MM.1S (cell line): Measurements from ENCODE around the gene ACAT2.
"Not testable (repeated sequence)": the region's sequence is repeated elsewhere in the genome, so short reads cannot be mapped to it uniquely, and the experiment has no call there.

ENCODE experiments used
- DNase-seq: peaks from one replicate; pipeline ENCODE4 v3.0.0-alpha.2; 2015
- H2AFZ ChIP-seq: fragments of 300-600 bp; sonication (generic); 2 replicates; pipeline ENCODE4 v1.6.0; 2016; ENCODE audit warnings: antibody characterized with exemption, low read length
- H3F3A ChIP-seq: fragments of 300-600 bp; sonication (generic); 2 replicates; pipeline ENCODE4 v1.6.1; 2016; ENCODE audit warnings: mild to moderate bottlenecking, antibody characterized with exemption, low read length, moderate library complexity, mixed read lengths; ENCODE audit not compliant: insufficient read depth
- H3K27ac ChIP-seq: fragments of 300-600 bp; sonication (generic); 2 replicates; pipeline ENCODE4 v1.5.1; 2016; ENCODE audit warnings: mild to moderate bottlenecking, low read length
- H3K27me3 ChIP-seq: fragments of 300-600 bp; sonication (generic); replicated peaks from 2 replicates; pipeline ENCODE4 v1.6.0; 2016; ENCODE audit warnings: low read length; ENCODE audit not compliant: insufficient read depth
- H3K36me3 ChIP-seq: fragments of 300-600 bp; sonication (generic); replicated peaks from 2 replicates; pipeline ENCODE4 v1.6.1; 2016; ENCODE audit warnings: mild to moderate bottlenecking, low read length, mixed read lengths; ENCODE audit not compliant: insufficient read depth
- H3K4me1 ChIP-seq: fragments of 300-600 bp; sonication (generic); 2 replicates; pipeline ENCODE4 v1.6.1; 2016; ENCODE audit warnings: low read length, mixed read lengths
- H3K4me2 ChIP-seq: fragments of 300-600 bp; sonication (generic); 2 replicates; pipeline ENCODE4 v1.6.0; 2016; ENCODE audit warnings: low read depth, low read length
- H3K4me3 ChIP-seq: fragments of 300-600 bp; sonication (generic); 2 replicates; pipeline ENCODE4 v1.5.1; 2016; ENCODE audit warnings: low read length, mixed read lengths
- H3K79me2 ChIP-seq: fragments of 300-600 bp; sonication (generic); 2 replicates; pipeline ENCODE4 v1.6.1; 2016; ENCODE audit warnings: mixed run types, low read length, mixed read lengths
- H3K9ac ChIP-seq: fragments of 300-600 bp; sonication (generic); 2 replicates; pipeline ENCODE4 v1.6.1; 2016; ENCODE audit warnings: low read length, mixed read lengths
- H3K9me2 ChIP-seq: fragments of 300-600 bp; sonication (generic); replicated peaks from 2 replicates; pipeline ENCODE4 v1.6.1; 2016; ENCODE audit warnings: mild to moderate bottlenecking, low read length, mixed read lengths; ENCODE audit not compliant: insufficient read depth
- H3K9me3 ChIP-seq: fragments of 300-600 bp; sonication (generic); replicated peaks from 2 replicates; pipeline ENCODE4 v1.6.1; 2016; ENCODE audit warnings: mild to moderate bottlenecking, low read length, mixed read lengths; ENCODE audit not compliant: insufficient read depth
- H4K20me1 ChIP-seq: fragments of 300-600 bp; sonication (generic); 2 replicates; pipeline ENCODE4 v1.6.1; 2016; ENCODE audit warnings: mild to moderate bottlenecking, low read length, moderate library complexity, mixed read lengths; ENCODE audit not compliant: insufficient read depth
- EZH2 ChIP-seq: fragments of 300-600 bp; sonication (generic); optimal IDR thresholded peaks from 2 replicates; pipeline ENCODE3; 2017; ENCODE audit warnings: low read depth, mild to moderate bottlenecking, antibody characterized with exemption, low read length, mixed read lengths
- EZH2phosphoT487 ChIP-seq: fragments of 300-600 bp; sonication (generic); IDR thresholded peaks from 2 replicates; pipeline ENCODE4 v1.6.1; 2018; ENCODE audit warnings: antibody characterized with exemption, low read length
- TF ChIP-seq, protein P1 (sequence below): fragments of 300-600 bp; sonication (generic); IDR thresholded peaks from 2 replicates; pipeline ENCODE4 v1.5.1; 2016; ENCODE audit warnings: antibody characterized with exemption, low read length, mixed read lengths

Gene ACAT2

DNA sequence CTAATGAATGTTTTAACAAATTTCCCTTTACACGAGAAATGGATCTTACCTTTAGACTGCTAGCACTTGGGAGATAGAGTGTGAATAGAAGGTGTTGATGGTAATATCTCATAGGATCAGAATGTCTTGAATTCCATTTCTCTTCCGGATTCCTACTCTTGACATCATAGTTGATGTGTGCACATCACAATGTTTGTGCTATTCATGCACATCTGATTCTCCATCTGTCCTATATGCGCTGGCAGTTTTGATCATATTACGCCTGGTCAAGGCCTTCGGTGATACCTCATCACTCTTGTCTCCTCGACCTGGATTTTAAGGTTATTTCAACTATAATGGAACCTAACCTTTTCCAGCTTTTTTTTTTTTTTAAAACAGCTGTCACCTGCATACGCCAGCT is 16.8 kb upstream of the ACAT2 start:
- H3K27me3 ChIP-seq: no peaks in the 10 kb centered on the region

DNA sequence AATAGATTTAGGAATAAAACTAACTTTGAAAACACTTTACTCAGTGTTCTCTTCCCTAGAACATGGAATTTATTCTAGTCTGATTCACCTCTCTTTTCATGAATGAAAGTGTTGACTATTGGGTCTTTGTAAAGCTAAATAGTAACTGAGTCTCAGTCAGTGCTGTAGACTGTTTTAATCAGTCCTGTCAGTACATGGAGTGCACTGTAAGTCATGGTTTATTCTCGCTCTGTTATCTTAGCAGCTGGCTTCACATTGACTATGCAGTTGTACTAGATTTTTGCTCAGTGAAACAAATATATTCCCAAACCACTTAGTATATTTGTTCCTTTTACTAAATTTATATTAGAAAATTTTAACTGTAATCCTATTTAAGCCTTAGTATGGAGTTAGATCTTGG is 15.1 kb upstream of the ACAT2 start:
- H3K27me3 ChIP-seq: no peaks in the 10 kb centered on the region
- no peaks in the 10 kb centered on the region for H3K9me3 ChIP-seq
- no peak for DNase-seq
- H3K27ac ChIP-seq: no peak overlapping the region
- H3K9ac ChIP-seq: no peak overlapping the region
- H3K36me3 ChIP-seq: no peaks in the 10 kb centered on the region
- peaks cover 22% of the 10 kb centered on the region for H3K79me2 ChIP-seq
- H4K20me1 ChIP-seq: no peaks in the 10 kb centered on the region
- H2AFZ ChIP-seq: no peak overlapping the region
- no peaks in the 10 kb centered on the region for H3K9me2 ChIP-seq
- H3F3A ChIP-seq: no peaks in the 10 kb centered on the region
- TF ChIP-seq, protein P1, sequence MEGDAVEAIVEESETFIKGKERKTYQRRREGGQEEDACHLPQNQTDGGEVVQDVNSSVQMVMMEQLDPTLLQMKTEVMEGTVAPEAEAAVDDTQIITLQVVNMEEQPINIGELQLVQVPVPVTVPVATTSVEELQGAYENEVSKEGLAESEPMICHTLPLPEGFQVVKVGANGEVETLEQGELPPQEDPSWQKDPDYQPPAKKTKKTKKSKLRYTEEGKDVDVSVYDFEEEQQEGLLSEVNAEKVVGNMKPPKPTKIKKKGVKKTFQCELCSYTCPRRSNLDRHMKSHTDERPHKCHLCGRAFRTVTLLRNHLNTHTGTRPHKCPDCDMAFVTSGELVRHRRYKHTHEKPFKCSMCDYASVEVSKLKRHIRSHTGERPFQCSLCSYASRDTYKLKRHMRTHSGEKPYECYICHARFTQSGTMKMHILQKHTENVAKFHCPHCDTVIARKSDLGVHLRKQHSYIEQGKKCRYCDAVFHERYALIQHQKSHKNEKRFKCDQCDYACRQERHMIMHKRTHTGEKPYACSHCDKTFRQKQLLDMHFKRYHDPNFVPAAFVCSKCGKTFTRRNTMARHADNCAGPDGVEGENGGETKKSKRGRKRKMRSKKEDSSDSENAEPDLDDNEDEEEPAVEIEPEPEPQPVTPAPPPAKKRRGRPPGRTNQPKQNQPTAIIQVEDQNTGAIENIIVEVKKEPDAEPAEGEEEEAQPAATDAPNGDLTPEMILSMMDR: no peak
- TF ChIP-seq EZH2 (no peak), EZH2phosphoT487 (no peak)
- no peak overlapping the region for H3K4me2 ChIP-seq
- H3K4me3 ChIP-seq: no peak overlapping the region
- H3K4me1 ChIP-seq: no peaks in the 10 kb centered on the region

More for the DNA sequence above, 16.8 kb upstream of the ACAT2 start:
- no peak overlapping the region for H3K4me3 ChIP-seq
- DNase-seq: no peak
- H3F3A ChIP-seq: no peaks in the 10 kb centered on the region
- H3K9me3 ChIP-seq: no peaks in the 10 kb centered on the region
- no peak overlapping the region for H3K9ac ChIP-seq
- H3K4me2 ChIP-seq: no peak overlapping the region
- no peaks in the 10 kb centered on the region for H3K4me1 ChIP-seq
- no peaks in the 10 kb centered on the region for H4K20me1 ChIP-seq
- H3K36me3 ChIP-seq: no peaks in the 10 kb centered on the region
- H3K9me2 ChIP-seq: no peaks in the 10 kb centered on the region
- peaks cover 36% of the 10 kb centered on the region for H3K79me2 ChIP-seq
- no peak for TF ChIP-seq EZH2
- TF ChIP-seq EZH2phosphoT487: no peak
- TF ChIP-seq, protein P1: no peak
- no peak overlapping the region for H2AFZ ChIP-seq
- no peak overlapping the region for H3K27ac ChIP-seq

DNA sequence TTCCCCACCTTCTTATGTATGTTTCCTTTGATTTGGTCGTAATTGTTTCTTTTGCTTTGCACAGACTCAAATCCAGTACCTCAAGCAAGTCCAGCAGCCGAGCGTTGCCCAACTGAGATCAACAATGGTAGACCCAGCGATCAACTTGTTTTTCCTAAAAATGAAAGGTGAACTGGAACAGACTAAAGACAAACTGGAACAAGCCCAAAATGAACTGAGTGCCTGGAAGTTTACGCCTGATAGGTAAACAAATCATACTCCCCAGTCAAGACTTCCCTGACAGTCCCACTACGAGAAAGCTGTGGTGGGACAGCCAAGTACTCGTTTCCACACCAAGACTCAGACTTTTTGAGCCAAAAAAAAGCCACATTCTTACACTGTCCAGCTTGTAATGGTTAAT is 13.7 kb upstream of the ACAT2 start:
- not testable (repeated sequence) for H3K36me3 ChIP-seq, H3K4me3 ChIP-seq, H2AFZ ChIP-seq, H4K20me1 ChIP-seq, H3K27me3 ChIP-seq, H3K27ac ChIP-seq, DNase-seq, H3K9me2 ChIP-seq, H3K4me2 ChIP-seq, H3K9ac ChIP-seq, H3F3A ChIP-seq, H3K4me1 ChIP-seq, H3K9me3 ChIP-seq
- H3K79me2 ChIP-seq: peaks cover 18% of the 10 kb centered on the region

DNA sequence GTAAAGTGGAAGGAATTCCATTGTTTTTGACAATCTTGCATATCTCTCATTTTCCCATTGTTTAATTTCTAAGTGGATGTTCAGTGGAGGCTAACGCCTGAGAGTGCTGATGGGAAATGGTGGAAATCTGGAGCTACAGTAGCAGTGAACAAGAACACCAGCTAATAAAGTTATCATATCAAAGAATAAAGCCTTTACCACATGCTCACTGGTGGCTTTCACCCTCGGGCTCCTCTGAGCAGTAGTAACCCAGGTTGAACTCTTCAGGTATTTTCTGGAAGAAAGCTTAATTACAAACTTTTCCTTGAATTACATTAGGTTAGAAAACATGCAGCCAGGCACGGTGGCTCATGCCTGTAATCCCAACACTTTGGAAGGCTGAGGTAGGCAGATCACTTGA is 10.4 kb upstream of the ACAT2 start:
- no peak for DNase-seq
- H3K4me1 ChIP-seq: no peaks in the 10 kb centered on the region
- no peaks in the 10 kb centered on the region for H3K27me3 ChIP-seq
- H3K9me3 ChIP-seq: no peaks in the 10 kb centered on the region
- no peak overlapping the region for H3K27ac ChIP-seq
- 0 out of 2 replicates have a peak, but pooled peaks cover 2% of the 10 kb centered on the region for H3K79me2 ChIP-seq
- H3K4me2 ChIP-seq: no peak overlapping the region
- no peaks in the 10 kb centered on the region for H3K9me2 ChIP-seq
- no peak overlapping the region for H3K4me3 ChIP-seq
- no peak overlapping the region for H3K9ac ChIP-seq
- no peaks in the 10 kb centered on the region; the same call in 1 of the 2 replicates for H4K20me1 ChIP-seq
- no peaks in the 10 kb centered on the region for H3F3A ChIP-seq
- H3K36me3 ChIP-seq: no peaks in the 10 kb centered on the region
- TF ChIP-seq EZH2 (no peak), EZH2phosphoT487 (no peak)
- TF ChIP-seq, protein P1: no peak
- no peak overlapping the region for H2AFZ ChIP-seq
